WTC11 (cell line): Measurements from ENCODE around the gene ORC3. TPM values are rescaled to one million over a fixed set of nuclear protein-coding genes. Genes with fewer than 3 reads are reported as not detected.

Source experiments
- ATAC-seq: fragments of 200-7000 bp; cut with Tn5 transposase; 2 replicates; pipeline ENCODE4 v1.10.0; 2021; ENCODE audit warnings: mild to moderate bottlenecking, moderate library complexity
- CTCF ChIA-PET: fragments of 300-600 bp; sonication (Branson Sonifier 250); formaldehyde crosslinking; loops from one replicate; lab custom pipeline; 2021; ENCODE audit warnings: antibody characterized with exemption; lab: Charles Lee
- POLR2A ChIA-PET: fragments of 350-600 bp; sonication (Branson Sonifier 250); formaldehyde crosslinking; loops from one replicate; lab custom pipeline; 2021; ENCODE audit warnings: antibody characterized with exemption; lab: Charles Lee
- DNase-seq: peaks from one replicate; pipeline ENCODE4 v3.0.0; 2021; ENCODE audit warnings: low spot score
- H3K27ac Mint-ChIP-seq: 2 replicates; pipeline ENCODE4 v1.8.0; 2021; ENCODE audit warnings: mixed read lengths
- H3K27me3 Mint-ChIP-seq: 2 replicates; pipeline ENCODE4 v1.8.0; 2021; ENCODE audit warnings: low read depth, mild to moderate bottlenecking, moderate library complexity, mixed read lengths
- H3K36me3 Mint-ChIP-seq: 2 replicates; pipeline ENCODE4 v1.8.0; 2021; ENCODE audit warnings: mixed read lengths
- H3K4me1 Mint-ChIP-seq: 2 replicates; pipeline ENCODE4 v1.8.0; 2022; ENCODE audit warnings: mixed read lengths
- H3K4me3 Mint-ChIP-seq: 2 replicates; pipeline ENCODE4 v1.8.0; 2021; ENCODE audit warnings: mild to moderate bottlenecking, moderate library complexity, mixed read lengths
- H3K9me3 Mint-ChIP-seq: 2 replicates; pipeline ENCODE4 v1.8.0; 2021; ENCODE audit warnings: mixed read lengths
- CBFB ChIP-seq: sonication (generic); formaldehyde crosslinking; IDR thresholded peaks from 2 replicates; pipeline ENCODE4 v1.8.1; 2022; ENCODE audit warnings: mild to moderate bottlenecking, low read depth, missing genetic modification reagents
- CREB1 ChIP-seq: sonication (generic); formaldehyde crosslinking; IDR thresholded peaks from 2 replicates; pipeline ENCODE4 v1.8.0; 2023; ENCODE audit warnings: mild to moderate bottlenecking, missing genetic modification reagents
- CREM ChIP-seq: sonication (generic); formaldehyde crosslinking; IDR thresholded peaks from 2 replicates; pipeline ENCODE4 v1.8.1; 2022; ENCODE audit warnings: mild to moderate bottlenecking, missing genetic modification reagents, moderate library complexity
- EMX1 ChIP-seq: fragments of 250-450 bp; sonication (Bioruptor Pico); IDR thresholded peaks from 2 replicates; pipeline ENCODE4 v1.8.0; 2021; ENCODE audit warnings: mild to moderate bottlenecking
- GABPB1 ChIP-seq: sonication (generic); formaldehyde crosslinking; IDR thresholded peaks from 2 replicates; pipeline ENCODE4 v1.8.1; 2023; ENCODE audit warnings: mild to moderate bottlenecking, missing genetic modification reagents
- JUN ChIP-seq: sonication (generic); formaldehyde crosslinking; IDR thresholded peaks from 2 replicates; pipeline ENCODE4 v1.8.0; 2023; ENCODE audit warnings: mild to moderate bottlenecking, missing genetic modification reagents
- MYBL2 ChIP-seq: sonication (generic); formaldehyde crosslinking; IDR thresholded peaks from 2 replicates; pipeline ENCODE4 v1.8.1; 2023; ENCODE audit warnings: mild to moderate bottlenecking, moderate library complexity, missing genetic modification reagents
- NR2C2 ChIP-seq: sonication (generic); formaldehyde crosslinking; IDR thresholded peaks from 2 replicates; pipeline ENCODE4 v1.8.0; 2022; ENCODE audit warnings: mild to moderate bottlenecking, missing genetic modification reagents
- ZNF121 ChIP-seq: sonication (generic); formaldehyde crosslinking; IDR thresholded peaks from 2 replicates; pipeline ENCODE4 v1.8.0; 2023; ENCODE audit warnings: missing genetic modification reagents
- ZNF138 ChIP-seq: sonication (generic); formaldehyde crosslinking; conservative IDR thresholded peaks from 2 replicates; pipeline ENCODE4 v1.8.1; 2022; ENCODE audit warnings: mild to moderate bottlenecking, moderate library complexity, missing genetic modification reagents
- ZNF219 ChIP-seq: sonication (generic); formaldehyde crosslinking; IDR thresholded peaks from 2 replicates; pipeline ENCODE4 v1.8.0; 2023; ENCODE audit warnings: missing genetic modification reagents, mild to moderate bottlenecking, borderline replicate concordance
- ZNF232 ChIP-seq: sonication (generic); formaldehyde crosslinking; IDR thresholded peaks from 2 replicates; pipeline ENCODE4 v1.8.0; 2022; ENCODE audit warnings: mild to moderate bottlenecking, missing genetic modification reagents
- ZNF416 ChIP-seq: fragments of 250-450 bp; sonication (Bioruptor Pico); IDR thresholded peaks from 2 replicates; pipeline ENCODE4 v1.9.0; 2021; ENCODE audit warnings: mild to moderate bottlenecking, inconsistent platforms
- ZNF423 ChIP-seq: fragments of 250-450 bp; sonication (Bioruptor Pico); IDR thresholded peaks from 2 replicates; pipeline ENCODE4 v2.1.2; 2022; ENCODE audit warnings: mild to moderate bottlenecking, moderate library complexity
- total RNA-seq: library from RNA; stranded (reverse); gene quantifications from 3 replicates; pipeline ENCODE4 v1.2.3, GENCODE V29; 2021
- TF ChIP-seq, protein P1 (sequence below): sonication (generic); formaldehyde crosslinking; IDR thresholded peaks from 2 replicates; pipeline ENCODE4 v1.8.1; 2022; ENCODE audit warnings: mild to moderate bottlenecking, missing genetic modification reagents, moderate library complexity, borderline replicate concordance
- TF ChIP-seq, protein P2 (sequence below): fragments of 200-600 bp; IDR thresholded peaks from 2 replicates; pipeline ENCODE4 v1.8.0; 2022; ENCODE audit warnings: antibody characterized with exemption
- TF ChIP-seq, protein P3 (sequence below): fragments of 250-450 bp; sonication (Bioruptor Pico); IDR thresholded peaks from 2 replicates; pipeline ENCODE4 v1.8.0; 2021; ENCODE audit warnings: mild to moderate bottlenecking
- TF ChIP-seq, protein P4 (sequence below): sonication (generic); formaldehyde crosslinking; IDR thresholded peaks from 2 replicates; pipeline ENCODE4 v1.8.0; 2022; ENCODE audit warnings: missing genetic modification reagents
- TF ChIP-seq, protein P5 (sequence below): sonication (generic); formaldehyde crosslinking; IDR thresholded peaks from 2 replicates; pipeline ENCODE4 v1.8.0; 2023; ENCODE audit warnings: mild to moderate bottlenecking, missing genetic modification reagents

The ORC3 gene
- total RNA-seq, 1 experiment from 2014 or later = 50.7 TPM

DNA sequence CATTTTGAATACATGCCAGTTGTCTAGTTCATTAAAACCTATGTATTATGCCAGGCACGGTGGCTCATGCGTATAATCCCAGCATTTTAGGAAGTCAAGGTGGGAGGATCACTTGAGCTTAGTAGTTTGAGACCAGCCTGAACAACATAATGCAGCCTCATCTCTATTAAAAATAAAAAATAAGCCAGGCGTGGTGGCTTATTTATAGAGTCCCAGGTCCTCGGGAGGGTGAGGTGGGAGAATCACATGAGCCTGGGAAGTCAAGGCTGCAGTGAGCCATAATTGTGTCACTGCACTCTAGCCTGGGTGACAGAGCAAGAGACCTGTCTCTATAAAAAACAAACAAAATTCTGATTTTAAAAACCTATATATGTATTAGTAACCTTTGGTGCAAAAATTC is 27.5 kb downstream of the ORC3 start:
- ATAC-seq (no peak), DNase-seq (no peak)
- peaks cover 55% of the 10 kb centered on the region for H3K36me3 Mint-ChIP-seq
- H3K27me3 Mint-ChIP-seq = no peaks in the 10 kb centered on the region
- no peak overlapping the region for H3K27ac Mint-ChIP-seq
- ChIA-PET POLR2A (no interaction called here), CTCF (no interaction called here)
- peaks cover 13% of the 10 kb centered on the region for H3K9me3 Mint-ChIP-seq
- no peak for TF ChIP-seq ZNF232 (CRISPR knock-in tag)
- TF ChIP-seq CREM (CRISPR knock-in tag) = no peak
- no peak for TF ChIP-seq ZNF121
- TF ChIP-seq ZNF138 (CRISPR knock-in tag) = no peak
- TF ChIP-seq, protein P1, sequence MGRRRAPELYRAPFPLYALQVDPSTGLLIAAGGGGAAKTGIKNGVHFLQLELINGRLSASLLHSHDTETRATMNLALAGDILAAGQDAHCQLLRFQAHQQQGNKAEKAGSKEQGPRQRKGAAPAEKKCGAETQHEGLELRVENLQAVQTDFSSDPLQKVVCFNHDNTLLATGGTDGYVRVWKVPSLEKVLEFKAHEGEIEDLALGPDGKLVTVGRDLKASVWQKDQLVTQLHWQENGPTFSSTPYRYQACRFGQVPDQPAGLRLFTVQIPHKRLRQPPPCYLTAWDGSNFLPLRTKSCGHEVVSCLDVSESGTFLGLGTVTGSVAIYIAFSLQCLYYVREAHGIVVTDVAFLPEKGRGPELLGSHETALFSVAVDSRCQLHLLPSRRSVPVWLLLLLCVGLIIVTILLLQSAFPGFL (CRISPR knock-in tag) = no peak
- TF ChIP-seq, protein P2, sequence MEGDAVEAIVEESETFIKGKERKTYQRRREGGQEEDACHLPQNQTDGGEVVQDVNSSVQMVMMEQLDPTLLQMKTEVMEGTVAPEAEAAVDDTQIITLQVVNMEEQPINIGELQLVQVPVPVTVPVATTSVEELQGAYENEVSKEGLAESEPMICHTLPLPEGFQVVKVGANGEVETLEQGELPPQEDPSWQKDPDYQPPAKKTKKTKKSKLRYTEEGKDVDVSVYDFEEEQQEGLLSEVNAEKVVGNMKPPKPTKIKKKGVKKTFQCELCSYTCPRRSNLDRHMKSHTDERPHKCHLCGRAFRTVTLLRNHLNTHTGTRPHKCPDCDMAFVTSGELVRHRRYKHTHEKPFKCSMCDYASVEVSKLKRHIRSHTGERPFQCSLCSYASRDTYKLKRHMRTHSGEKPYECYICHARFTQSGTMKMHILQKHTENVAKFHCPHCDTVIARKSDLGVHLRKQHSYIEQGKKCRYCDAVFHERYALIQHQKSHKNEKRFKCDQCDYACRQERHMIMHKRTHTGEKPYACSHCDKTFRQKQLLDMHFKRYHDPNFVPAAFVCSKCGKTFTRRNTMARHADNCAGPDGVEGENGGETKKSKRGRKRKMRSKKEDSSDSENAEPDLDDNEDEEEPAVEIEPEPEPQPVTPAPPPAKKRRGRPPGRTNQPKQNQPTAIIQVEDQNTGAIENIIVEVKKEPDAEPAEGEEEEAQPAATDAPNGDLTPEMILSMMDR = no peak
- TF ChIP-seq CREB1 (CRISPR knock-in tag) = no peak
- no peak for TF ChIP-seq EMX1 (CRISPR knock-in tag)
- H3K4me1 Mint-ChIP-seq = no peaks in the 10 kb centered on the region
- H3K4me3 Mint-ChIP-seq = no peak overlapping the region

DNA sequence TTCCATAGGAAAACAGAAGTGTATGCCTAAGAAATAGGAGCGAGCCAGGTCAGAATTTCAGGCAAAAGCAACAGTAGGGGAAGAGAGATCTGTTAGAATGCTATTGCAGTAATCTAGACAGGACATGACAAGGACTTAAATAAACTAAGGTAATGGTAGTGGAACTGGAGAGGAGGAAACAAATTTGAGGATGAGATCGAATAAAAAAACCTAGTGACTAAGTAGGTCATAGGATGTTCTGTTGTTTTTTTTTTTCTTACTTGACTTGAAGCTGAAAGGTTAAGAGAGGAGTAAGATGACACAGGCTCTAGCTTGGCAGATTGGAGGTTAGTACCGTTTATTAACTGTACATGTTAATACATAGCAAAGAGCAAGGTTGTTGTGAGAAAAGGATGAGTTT is 28.6 kb downstream of the ORC3 start:
- TF ChIP-seq, protein P3, sequence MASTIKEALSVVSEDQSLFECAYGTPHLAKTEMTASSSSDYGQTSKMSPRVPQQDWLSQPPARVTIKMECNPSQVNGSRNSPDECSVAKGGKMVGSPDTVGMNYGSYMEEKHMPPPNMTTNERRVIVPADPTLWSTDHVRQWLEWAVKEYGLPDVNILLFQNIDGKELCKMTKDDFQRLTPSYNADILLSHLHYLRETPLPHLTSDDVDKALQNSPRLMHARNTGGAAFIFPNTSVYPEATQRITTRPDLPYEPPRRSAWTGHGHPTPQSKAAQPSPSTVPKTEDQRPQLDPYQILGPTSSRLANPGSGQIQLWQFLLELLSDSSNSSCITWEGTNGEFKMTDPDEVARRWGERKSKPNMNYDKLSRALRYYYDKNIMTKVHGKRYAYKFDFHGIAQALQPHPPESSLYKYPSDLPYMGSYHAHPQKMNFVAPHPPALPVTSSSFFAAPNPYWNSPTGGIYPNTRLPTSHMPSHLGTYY (CRISPR knock-in tag) = no peak
- TF ChIP-seq ZNF416 (CRISPR knock-in tag) = no peak
- TF ChIP-seq, all 79 proteins: peak for 0
- Mint-ChIP-seq H3K27ac (no peak overlapping the region), H3K36me3 (peaks cover 53% of the 10 kb centered on the region), H3K27me3 (no peaks in the 10 kb centered on the region), H3K9me3 (0 out of 2 replicates have a peak, but pooled peaks cover 5% of the 10 kb centered on the region), H3K4me3 (no peak overlapping the region), H3K4me1 (no peaks in the 10 kb centered on the region)
- ChIA-PET POLR2A (no interaction called here), CTCF (no interaction called here)
- no peak for DNase-seq
- no peak for ATAC-seq

DNA sequence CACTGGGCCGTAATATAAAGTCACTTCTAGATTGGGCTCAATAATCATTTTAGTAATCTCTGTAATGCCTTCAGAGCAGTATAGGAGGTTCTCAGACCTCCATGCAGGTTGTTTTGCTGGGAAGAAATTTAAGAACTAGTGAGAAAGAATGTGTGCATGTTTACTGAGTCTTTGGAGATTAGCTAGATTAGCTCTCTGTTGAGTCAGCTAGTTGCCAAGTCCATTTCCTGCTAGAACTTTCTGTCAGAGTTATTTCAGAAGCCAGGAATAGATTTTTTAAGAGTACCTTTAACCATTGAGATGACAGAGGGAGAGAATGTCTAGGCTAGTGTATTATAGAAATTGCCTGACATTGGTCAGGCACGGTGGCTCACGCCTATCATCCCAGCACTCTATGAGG is 33.3 kb downstream of the ORC3 start:
- Mint-ChIP-seq H3K27ac (no peak overlapping the region), H3K9me3 (no peaks in the 10 kb centered on the region), H3K36me3 (peaks cover 50% of the 10 kb centered on the region), H3K4me3 (no peak overlapping the region), H3K4me1 (no peaks in the 10 kb centered on the region), H3K27me3 (no peaks in the 10 kb centered on the region)
- CTCF ChIA-PET = no interaction called here
- DNase-seq (no peak), ATAC-seq (no peak)
- POLR2A ChIA-PET = no interaction called here
- TF ChIP-seq ZNF423 (CRISPR knock-in tag) (no peak), JUN (CRISPR knock-in tag) (no peak), ZNF121 (no peak), ZNF416 (CRISPR knock-in tag) (no peak), ZNF232 (CRISPR knock-in tag) (no peak), CBFB (CRISPR knock-in tag) (no peak), NR2C2 (no peak), GABPB1 (CRISPR knock-in tag) (no peak), ZNF219 (CRISPR knock-in tag) (no peak), MYBL2 (CRISPR knock-in tag) (no peak)
- TF ChIP-seq, protein P4, sequence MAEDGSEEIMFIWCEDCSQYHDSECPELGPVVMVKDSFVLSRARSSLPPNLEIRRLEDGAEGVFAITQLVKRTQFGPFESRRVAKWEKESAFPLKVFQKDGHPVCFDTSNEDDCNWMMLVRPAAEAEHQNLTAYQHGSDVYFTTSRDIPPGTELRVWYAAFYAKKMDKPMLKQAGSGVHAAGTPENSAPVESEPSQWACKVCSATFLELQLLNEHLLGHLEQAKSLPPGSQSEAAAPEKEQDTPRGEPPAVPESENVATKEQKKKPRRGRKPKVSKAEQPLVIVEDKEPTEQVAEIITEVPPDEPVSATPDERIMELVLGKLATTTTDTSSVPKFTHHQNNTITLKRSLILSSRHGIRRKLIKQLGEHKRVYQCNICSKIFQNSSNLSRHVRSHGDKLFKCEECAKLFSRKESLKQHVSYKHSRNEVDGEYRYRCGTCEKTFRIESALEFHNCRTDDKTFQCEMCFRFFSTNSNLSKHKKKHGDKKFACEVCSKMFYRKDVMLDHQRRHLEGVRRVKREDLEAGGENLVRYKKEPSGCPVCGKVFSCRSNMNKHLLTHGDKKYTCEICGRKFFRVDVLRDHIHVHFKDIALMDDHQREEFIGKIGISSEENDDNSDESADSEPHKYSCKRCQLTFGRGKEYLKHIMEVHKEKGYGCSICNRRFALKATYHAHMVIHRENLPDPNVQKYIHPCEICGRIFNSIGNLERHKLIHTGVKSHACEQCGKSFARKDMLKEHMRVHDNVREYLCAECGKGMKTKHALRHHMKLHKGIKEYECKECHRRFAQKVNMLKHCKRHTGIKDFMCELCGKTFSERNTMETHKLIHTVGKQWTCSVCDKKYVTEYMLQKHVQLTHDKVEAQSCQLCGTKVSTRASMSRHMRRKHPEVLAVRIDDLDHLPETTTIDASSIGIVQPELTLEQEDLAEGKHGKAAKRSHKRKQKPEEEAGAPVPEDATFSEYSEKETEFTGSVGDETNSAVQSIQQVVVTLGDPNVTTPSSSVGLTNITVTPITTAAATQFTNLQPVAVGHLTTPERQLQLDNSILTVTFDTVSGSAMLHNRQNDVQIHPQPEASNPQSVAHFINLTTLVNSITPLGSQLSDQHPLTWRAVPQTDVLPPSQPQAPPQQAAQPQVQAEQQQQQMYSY = no peak
- TF ChIP-seq, protein P5, sequence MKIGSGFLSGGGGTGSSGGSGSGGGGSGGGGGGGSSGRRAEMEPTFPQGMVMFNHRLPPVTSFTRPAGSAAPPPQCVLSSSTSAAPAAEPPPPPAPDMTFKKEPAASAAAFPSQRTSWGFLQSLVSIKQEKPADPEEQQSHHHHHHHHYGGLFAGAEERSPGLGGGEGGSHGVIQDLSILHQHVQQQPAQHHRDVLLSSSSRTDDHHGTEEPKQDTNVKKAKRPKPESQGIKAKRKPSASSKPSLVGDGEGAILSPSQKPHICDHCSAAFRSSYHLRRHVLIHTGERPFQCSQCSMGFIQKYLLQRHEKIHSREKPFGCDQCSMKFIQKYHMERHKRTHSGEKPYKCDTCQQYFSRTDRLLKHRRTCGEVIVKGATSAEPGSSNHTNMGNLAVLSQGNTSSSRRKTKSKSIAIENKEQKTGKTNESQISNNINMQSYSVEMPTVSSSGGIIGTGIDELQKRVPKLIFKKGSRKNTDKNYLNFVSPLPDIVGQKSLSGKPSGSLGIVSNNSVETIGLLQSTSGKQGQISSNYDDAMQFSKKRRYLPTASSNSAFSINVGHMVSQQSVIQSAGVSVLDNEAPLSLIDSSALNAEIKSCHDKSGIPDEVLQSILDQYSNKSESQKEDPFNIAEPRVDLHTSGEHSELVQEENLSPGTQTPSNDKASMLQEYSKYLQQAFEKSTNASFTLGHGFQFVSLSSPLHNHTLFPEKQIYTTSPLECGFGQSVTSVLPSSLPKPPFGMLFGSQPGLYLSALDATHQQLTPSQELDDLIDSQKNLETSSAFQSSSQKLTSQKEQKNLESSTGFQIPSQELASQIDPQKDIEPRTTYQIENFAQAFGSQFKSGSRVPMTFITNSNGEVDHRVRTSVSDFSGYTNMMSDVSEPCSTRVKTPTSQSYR = no peak
